Stimulated activated naive CD8-positive, alpha-beta T cell treated with anti-CD3 and anti-CD28 coated beads, Interleukin-15, Interleukin-2, amounts not matched to agents 100 ng/mL and 50 ng/mL, for 24 hours (primary cell): ENCODE measurements around the gene LPAR2.
"Not testable (repeated sequence)": the region's sequence is repeated elsewhere in the genome, so short reads cannot be mapped to it uniquely, and the experiment has no call there.

Source experiments
- H3K27ac Mint-ChIP-seq: one replicate; pipeline ENCODE4 v1.8.0; 2021; ENCODE audit warnings: mild to moderate bottlenecking, mixed read lengths
- H3K27me3 Mint-ChIP-seq: one replicate; pipeline ENCODE4 v1.8.0; 2021; ENCODE audit warnings: mixed read lengths
- H3K36me3 Mint-ChIP-seq: one replicate; pipeline ENCODE4 v1.8.0; 2021; ENCODE audit warnings: low read depth, mixed read lengths
- H3K4me1 Mint-ChIP-seq: one replicate; pipeline ENCODE4 v1.8.0; 2021; ENCODE audit warnings: low read depth, mixed read lengths
- H3K4me3 Mint-ChIP-seq: one replicate; pipeline ENCODE4 v1.8.0; 2021; ENCODE audit warnings: mild to moderate bottlenecking, mixed read lengths
- H3K9me3 Mint-ChIP-seq: one replicate; pipeline ENCODE4 v1.8.0; 2021; ENCODE audit warnings: mixed read lengths

The LPAR2 gene

GRCh38 chr19:19602136-19602712, 25.8 kb downstream of the LPAR2 start:
- H3K4me1 Mint-ChIP-seq, result peaks cover 73% of the 10 kb centered on the region
- H3K27ac Mint-ChIP-seq, result peak overlapping the region; percentile 86
- H3K27me3 Mint-ChIP-seq, result no peaks in the 10 kb centered on the region
- H3K9me3 Mint-ChIP-seq, result no peaks in the 10 kb centered on the region
- peaks cover 13% of the 10 kb centered on the region for H3K36me3 Mint-ChIP-seq
- peak overlapping the region; percentile 14 for H3K4me3 Mint-ChIP-seq

- peak overlapping the region; percentile 86 for H3K27ac Mint-ChIP-seq
- H3K27me3 Mint-ChIP-seq, result no peaks in the 10 kb centered on the region
- H3K9me3 Mint-ChIP-seq, result no peaks in the 10 kb centered on the region
- H3K4me3 Mint-ChIP-seq, result peak overlapping the region; percentile 36
- H3K36me3 Mint-ChIP-seq, result peaks cover 15% of the 10 kb centered on the region
- peaks cover 75% of the 10 kb centered on the region for H3K4me1 Mint-ChIP-seq
These were observed 27.2 kb downstream of the LPAR2 start for GRCh38 chr19:19600793-19601330.

GRCh38 chr19:19598728-19599451, 29.1 kb downstream of the LPAR2 start:
- peaks cover 15% of the 10 kb centered on the region for H3K36me3 Mint-ChIP-seq
- not testable (repeated sequence) for H3K27me3 Mint-ChIP-seq, H3K9me3 Mint-ChIP-seq
- peaks cover 90% of the 10 kb centered on the region for H3K4me1 Mint-ChIP-seq
- peak overlapping the region; percentile 70 for H3K4me3 Mint-ChIP-seq
- peak overlapping the region; percentile 100 for H3K27ac Mint-ChIP-seq

GRCh38 chr19:19597809-19598306, 30.2 kb downstream of the LPAR2 start:
- Mint-ChIP-seq H3K36me3 (peaks cover 18% of the 10 kb centered on the region), H3K4me3 (peak overlapping the region; percentile 70), H3K4me1 (peaks cover 82% of the 10 kb centered on the region), H3K9me3 (no peaks in the 10 kb centered on the region), H3K27me3 (no peaks in the 10 kb centered on the region), H3K27ac (peak overlapping the region; percentile 100)

- peaks cover 80% of the 10 kb centered on the region for H3K4me1 Mint-ChIP-seq
These were observed 32.8 kb downstream of the LPAR2 start for GRCh38 chr19:19595171-19595701.

DNA sequence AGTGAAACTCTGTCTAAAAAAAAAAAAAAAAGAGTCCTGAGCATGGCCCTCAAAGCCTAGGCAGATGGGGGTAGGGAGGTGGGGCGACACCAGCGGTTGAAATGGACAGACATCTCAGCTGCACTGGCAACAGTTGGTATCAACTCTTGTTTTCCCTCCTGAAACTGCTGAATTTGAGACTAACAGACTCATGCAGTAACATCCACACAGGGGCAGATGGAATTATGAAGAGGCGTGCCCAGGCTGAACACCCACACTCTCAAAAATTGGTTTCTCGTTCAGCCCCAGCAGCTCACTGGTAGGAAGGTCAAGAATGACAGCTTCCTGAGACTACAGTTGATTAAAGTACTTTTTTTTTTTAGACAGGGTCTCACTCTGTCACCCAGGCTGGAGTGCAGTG, 33.6 kb downstream of the LPAR2 start:
- Mint-ChIP-seq H3K4me1 (peaks cover 83% of the 10 kb centered on the region), H3K9me3 (no peaks in the 10 kb centered on the region), H3K27ac (peak overlapping the region; percentile 28), H3K4me3 (no peak overlapping the region), H3K36me3 (peaks cover 18% of the 10 kb centered on the region), H3K27me3 (no peaks in the 10 kb centered on the region)

More at GRCh38 chr19:19595171-19595701, 32.8 kb downstream of the LPAR2 start:
- Mint-ChIP-seq H3K36me3 (peaks cover 18% of the 10 kb centered on the region), H3K27ac (peak overlapping the region; percentile 60), H3K4me3 (no peak overlapping the region), H3K9me3 (no peaks in the 10 kb centered on the region), H3K27me3 (no peaks in the 10 kb centered on the region)

DNA sequence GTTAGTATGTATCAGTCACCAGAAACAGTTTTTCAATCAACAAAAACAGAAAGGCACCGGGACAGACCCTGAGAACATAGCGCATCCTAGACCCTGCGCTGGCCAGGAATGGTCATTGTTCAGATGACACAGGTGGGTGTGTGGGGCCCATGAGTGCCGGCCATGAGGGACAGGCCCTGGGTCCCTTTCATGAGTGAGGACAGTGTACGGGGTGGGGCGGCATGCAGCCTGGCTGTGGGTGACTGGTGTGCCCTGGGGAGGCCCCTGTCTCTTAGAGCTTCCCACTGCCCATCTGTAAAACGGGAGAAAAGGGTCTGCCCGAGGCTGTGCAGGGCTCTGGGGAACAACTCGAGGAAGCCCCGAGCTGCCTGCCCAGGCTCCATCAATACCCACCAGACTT, 35.3 kb downstream of the LPAR2 start:
- Mint-ChIP-seq H3K27ac (peak overlapping the region; percentile 31), H3K9me3 (no peaks in the 10 kb centered on the region), H3K27me3 (no peaks in the 10 kb centered on the region), H3K4me3 (no peak overlapping the region), H3K4me1 (peaks cover 80% of the 10 kb centered on the region), H3K36me3 (peaks cover 23% of the 10 kb centered on the region)

- Mint-ChIP-seq H3K4me1 (peaks cover 69% of the 10 kb centered on the region), H3K9me3 (no peaks in the 10 kb centered on the region)
These were observed 36.7 kb downstream of the LPAR2 start for GRCh38 chr19:19591133-19591825.

GRCh38 chr19:19588546-19588945, 39.5 kb downstream of the LPAR2 start:
- Mint-ChIP-seq H3K27ac (peak overlapping the region; percentile 45), H3K27me3 (no peaks in the 10 kb centered on the region), H3K4me3 (no peak overlapping the region), H3K9me3 (no peaks in the 10 kb centered on the region), H3K4me1 (peaks cover 47% of the 10 kb centered on the region), H3K36me3 (peaks cover 17% of the 10 kb centered on the region)

More at GRCh38 chr19:19591133-19591825, 36.7 kb downstream of the LPAR2 start:
- Mint-ChIP-seq H3K27ac (peak overlapping the region; percentile 93), H3K27me3 (no peaks in the 10 kb centered on the region), H3K36me3 (peaks cover 17% of the 10 kb centered on the region), H3K4me3 (peak overlapping the region; percentile 56)

DNA sequence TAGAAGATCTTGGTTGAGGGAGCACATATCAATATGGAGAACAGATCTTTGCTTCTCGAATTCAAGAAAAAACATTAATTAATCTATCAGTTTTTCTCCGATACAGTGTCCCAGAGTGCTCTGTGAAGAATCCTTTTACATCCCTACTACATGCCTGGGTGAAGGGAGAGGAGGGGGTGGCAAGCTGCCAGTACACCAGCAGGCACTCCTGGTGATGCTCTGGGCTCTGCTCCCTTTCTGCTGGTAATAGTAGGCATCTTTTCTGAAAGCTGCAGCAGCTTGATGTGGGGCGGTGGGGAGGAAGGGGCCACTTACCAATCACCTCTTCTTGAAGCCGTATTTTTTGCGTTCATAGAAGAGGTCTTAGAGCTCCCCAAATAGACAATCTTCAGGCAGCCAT, 40.2 kb downstream of the LPAR2 start:
- Mint-ChIP-seq H3K27me3 (no peaks in the 10 kb centered on the region), H3K4me3 (no peak overlapping the region), H3K4me1 (peaks cover 47% of the 10 kb centered on the region), H3K9me3 (no peaks in the 10 kb centered on the region), H3K27ac (no peak overlapping the region), H3K36me3 (peaks cover 13% of the 10 kb centered on the region)

GRCh38 chr19:19584356-19584755, 43.7 kb downstream of the LPAR2 start:
- peaks cover 7% of the 10 kb centered on the region for H3K36me3 Mint-ChIP-seq

DNA sequence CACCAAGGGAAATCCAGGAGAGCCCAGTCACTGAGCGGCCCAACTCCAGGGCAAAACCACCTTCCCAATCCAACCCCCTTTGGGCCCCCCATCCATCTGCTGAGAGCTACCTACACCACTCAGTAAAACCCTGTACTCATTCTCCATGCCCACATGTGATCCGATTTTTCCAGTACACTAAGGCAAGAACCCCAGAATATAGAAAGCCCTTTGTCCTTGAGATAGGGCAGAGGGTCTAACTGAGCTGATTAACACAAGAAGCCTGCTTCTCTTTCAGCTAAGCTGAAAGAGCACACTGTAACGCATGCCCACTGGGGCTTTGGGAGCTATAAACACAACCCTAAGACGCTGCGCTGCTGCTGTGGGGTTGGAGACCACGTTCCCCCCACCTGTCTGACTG, 45.5 kb downstream of the LPAR2 start:
- H3K27ac Mint-ChIP-seq, result no peak overlapping the region
- H3K9me3 Mint-ChIP-seq, result no peaks in the 10 kb centered on the region
- H3K36me3 Mint-ChIP-seq, result no peaks in the 10 kb centered on the region
- no peaks in the 10 kb centered on the region for H3K4me1 Mint-ChIP-seq
- no peaks in the 10 kb centered on the region for H3K27me3 Mint-ChIP-seq
- H3K4me3 Mint-ChIP-seq, result no peak overlapping the region

More at GRCh38 chr19:19584356-19584755, 43.7 kb downstream of the LPAR2 start:
- no peaks in the 10 kb centered on the region for H3K27me3 Mint-ChIP-seq
- no peaks in the 10 kb centered on the region for H3K9me3 Mint-ChIP-seq
- no peak overlapping the region for H3K27ac Mint-ChIP-seq
- H3K4me1 Mint-ChIP-seq, result peaks cover 14% of the 10 kb centered on the region
- no peak overlapping the region for H3K4me3 Mint-ChIP-seq

GRCh38 chr19:19581391-19581790, 46.6 kb downstream of the LPAR2 start:
- Mint-ChIP-seq H3K4me3 (no peak overlapping the region), H3K9me3 (no peaks in the 10 kb centered on the region), H3K4me1 (no peaks in the 10 kb centered on the region), H3K27me3 (no peaks in the 10 kb centered on the region), H3K36me3 (no peaks in the 10 kb centered on the region), H3K27ac (no peak overlapping the region)

- H3K27me3 Mint-ChIP-seq, result no peaks in the 10 kb centered on the region
- no peaks in the 10 kb centered on the region for H3K9me3 Mint-ChIP-seq
- no peak overlapping the region for H3K4me3 Mint-ChIP-seq
- H3K27ac Mint-ChIP-seq, result no peak overlapping the region
- no peaks in the 10 kb centered on the region for H3K36me3 Mint-ChIP-seq
- no peaks in the 10 kb centered on the region for H3K4me1 Mint-ChIP-seq
These were observed 47.6 kb downstream of the LPAR2 start for GRCh38 chr19:19580418-19580817.
